HepG2 (cell line): ENCODE data around the gene NUDT8. TPM values are rescaled to one million over a fixed set of nuclear protein-coding genes. Genes with fewer than 3 reads are reported as not detected.

Experiments used
- ATAC-seq: fragments of 200-7000 bp; cut with Tn5 transposase; 3 replicates; pipeline ENCODE4 v1.9.1; 2020; ENCODE audit warnings: mild to moderate bottlenecking, moderate library complexity
- BruUV-seq: library from RNA; stranded (reverse); fragments of 400-500 nt; replicated peaks from 2 replicates; lab custom pipeline; 2021; lab: Mats Ljungman, UMichigan
- CTCF ChIA-PET: fragments of 300-600 bp; formaldehyde crosslinking; extraction: SDS; loops from one replicate; lab custom pipeline; 2021; ENCODE audit warnings: low total read pairs, inconsistent platforms, low intra/inter-chr PET ratio; lab: Yijun Ruan, JAX
- POLR2A ChIA-PET: fragments of 350-600 bp; sonication (Branson Sonifier 250); formaldehyde crosslinking; loops from one replicate; lab custom pipeline; 2020; ENCODE audit warnings: antibody characterized with exemption, inconsistent platforms; lab: Yijun Ruan, JAX
- DNase-seq: peaks from one replicate; pipeline ENCODE4 v3.0.0-alpha.2; 2015; ENCODE audit warnings: low spot score
- FAIRE-seq: peaks from 3 replicates; lab custom pipeline; 2011; peaks lifted over from hg19 to GRCh38; lab: Jason Lieb, UNC
- H2AFZ ChIP-seq: one replicate; pipeline ENCODE4 v1.6.1; 2011; ENCODE audit warnings: low read length, inconsistent platforms
- H3K27ac ChIP-seq: fragments of 300-600 bp; 3 replicates; pipeline ENCODE4 v1.8.0; 2011; ENCODE audit warnings: mixed run types, mild to moderate bottlenecking, mixed read lengths, low read length, inconsistent platforms; ENCODE audit not compliant: insufficient read depth; ENCODE audit errors: extremely low read length
- H3K27me3 ChIP-seq, 2 experiments: fragments of 200-600 bp in 1 of 2; 2 replicates in 1 of 2; 3 replicates in 1 of 2; pipeline versions ENCODE4 v1.6.0 to v1.8.0; 2011; ENCODE audit warnings: low read length in 2 of 2, mild to moderate bottlenecking in 2 of 2, moderate library complexity in 2 of 2, inconsistent platforms in 1 of 2; ENCODE audit not compliant: insufficient read depth in 2 of 2, control insufficient read depth in 1 of 2
- H3K36me3 ChIP-seq, 2 experiments: fragments of 200-600 bp in 1 of 2; replicated peaks in 1 of 2; 2 replicates in 1 of 2; 3 replicates in 1 of 2; pipeline versions ENCODE4 v1.5.1 to v1.8.0; 2011; ENCODE audit warnings: low read length in 2 of 2, inconsistent platforms in 1 of 2; ENCODE audit not compliant: insufficient read depth in 2 of 2, control insufficient read depth in 1 of 2
- H3K4me1 ChIP-seq: 2 replicates; pipeline ENCODE4 v1.5.1; 2012; ENCODE audit warnings: low read length, inconsistent platforms; ENCODE audit not compliant: insufficient read depth
- H3K4me2 ChIP-seq: 2 replicates; pipeline ENCODE4 v1.6.0; 2011; ENCODE audit warnings: low read depth, low read length, inconsistent platforms
- H3K4me3 ChIP-seq, 3 experiments: fragments of 200-600 bp in 1 of 3; sonication (generic), shearing (Covaris generic) in 1 of 3; replicated peaks in 1 of 3; 2 replicates each; pipeline ENCODE4 v1.5.1; 2011 to 2016; ENCODE audit warnings: low read length in 3 of 3, inconsistent platforms in 2 of 3, low read depth in 2 of 3, mild to moderate bottlenecking in 2 of 3, control low read depth in 1 of 3, mixed read lengths in 1 of 3; ENCODE audit not compliant: insufficient read depth in 1 of 3
- H3K79me2 ChIP-seq: one replicate; pipeline ENCODE4 v1.6.1; 2011; ENCODE audit warnings: low read length, inconsistent platforms; ENCODE audit not compliant: insufficient read depth
- H3K9ac ChIP-seq: 2 replicates; pipeline ENCODE4 v1.6.0; 2011; ENCODE audit warnings: mild to moderate bottlenecking, low read depth, low read length, inconsistent platforms; ENCODE audit not compliant: insufficient read depth
- H3K9me3 ChIP-seq: 2 replicates; pipeline ENCODE4 v1.5.1; 2012; ENCODE audit warnings: mild to moderate bottlenecking, low read length
- H4K20me1 ChIP-seq: 2 replicates; pipeline ENCODE4 v1.6.0; 2011; ENCODE audit warnings: inconsistent platforms, mild to moderate bottlenecking, low read length, moderate library complexity; ENCODE audit not compliant: insufficient read depth
- ATF1 ChIP-seq: IDR thresholded peaks from 2 replicates; pipeline ENCODE4 v1.6.1; 2016; ENCODE audit warnings: mild to moderate bottlenecking, control low read depth
- HIC2 ChIP-seq: sonication (generic); formaldehyde crosslinking; IDR thresholded peaks from 2 replicates; pipeline ENCODE4 v1.9.0; 2022; ENCODE audit warnings: low read depth, missing genetic modification reagents
- HNRNPH1 ChIP-seq: fragments of 200-400 bp; formaldehyde crosslinking; optimal IDR thresholded peaks from 2 replicates; pipeline ENCODE3; 2017; ENCODE audit warnings: mild to moderate bottlenecking, low read depth, low read length
- MIER3 ChIP-seq: IDR thresholded peaks from 2 replicates; pipeline ENCODE4 v1.6.1; 2016; ENCODE audit warnings: missing compliant biosample characterization, borderline replicate concordance
- NFYC ChIP-seq: IDR thresholded peaks from 2 replicates; pipeline ENCODE4 v1.6.1; 2016; ENCODE audit warnings: missing genetic modification reagents, missing compliant biosample characterization
- ZNF138 ChIP-seq: sonication (generic); formaldehyde crosslinking; IDR thresholded peaks from 2 replicates; pipeline ENCODE4 v1.5.0; 2020; ENCODE audit warnings: mild to moderate bottlenecking, low read depth, missing genetic modification reagents
- ZNF7 ChIP-seq: IDR thresholded peaks from 2 replicates; pipeline ENCODE4 v1.6.1; 2016; ENCODE audit warnings: missing biosample characterization, missing genetic modification reagents
- ZNF782 ChIP-seq: sonication (generic); formaldehyde crosslinking; IDR thresholded peaks from 2 replicates; pipeline ENCODE4 v1.4.0; 2020; ENCODE audit warnings: missing genetic modification reagents, mild to moderate bottlenecking, borderline replicate concordance
- ZNF790 ChIP-seq: sonication (generic); formaldehyde crosslinking; IDR thresholded peaks from 2 replicates; pipeline ENCODE4 v1.8.0; 2022; ENCODE audit warnings: missing genetic modification reagents, mild to moderate bottlenecking, borderline replicate concordance
- WGBS: methylation state at CpG from one replicate; pipeline ENCODE4 v1.1.6; 2017; ENCODE audit warnings: low lambda C conversion rate; 5-methylcytosine and 5-hydroxymethylcytosine counted together
- in situ Hi-C: cut with HindIII; loops from 2 replicates; pipeline ENCODE4 v1.10.0; 2017; ENCODE audit warnings: low pct_unique_long_range_greater_than_20kb; ENCODE audit not compliant: extremely low pct_ligation_motif_present
- intact Hi-C: fragments of 100-400 bp; cut with micrococcal nuclease; formaldehyde crosslinking; loops from one replicate; pipeline ENCODE4 v1.10.0; 2022; ENCODE audit not compliant: unreplicated experiment
- polyA plus RNA-seq, 8 experiments: library from polyadenylated mRNA; depleted of rRNA in 3 of 8; stranded (reverse) in 7 of 8; unstranded in 1 of 8; fragments of >200 nt; fragmentation: Illumina TruSeq in 4 of 8; extraction: Trizol in 4 of 8; gene quantifications; 2 replicates each; pipeline versions ENCODE4 v1.2.1 to v1.2.3, GENCODE V29; 2011 to 2016; ENCODE audit warnings: low read depth in 4 of 8, missing spikeins in 1 of 8, mixed read lengths in 1 of 8; ENCODE audit not compliant: insufficient read depth in 1 of 8
- total RNA-seq, 5 experiments: library from RNA; depleted of rRNA; stranded (reverse); fragments of >200 nt; fragmentation: Illumina TruSeq; extraction: Trizol; gene quantifications; 2 replicates each; pipeline ENCODE4 v1.2.3, GENCODE V29; 2016; ENCODE audit warnings: low read depth in 1 of 5
- TF ChIP-seq, protein P1 (sequence below): IDR thresholded peaks from 2 replicates; pipeline ENCODE4 v1.6.1; 2016; ENCODE audit warnings: low read depth

NUDT8 gene
- total and polyA plus RNA-seq, 2 of the 13 experiments (the other 11 are each of a cell fraction or from before 2014, with no cell fraction given): 6.7 to 25.8 TPM

GRCh38 chr11:67585911-67586310 lies 43.8 kb downstream of the NUDT8 start:
- ChIA-PET POLR2A (no interaction called here), CTCF (no interaction called here)
- intact Hi-C loops (no loop called here), in situ Hi-C loops (no loop called here)
- ATAC-seq (no peak), FAIRE-seq (no peak), DNase-seq (no peak)
- Histone ChIP-seq H3K4me3 (no peak overlapping the region), H3K27ac (no peak overlapping the region), H3K4me1 (peaks cover 20% of the 10 kb centered on the region), H3K27me3 (peaks cover 0 to 5% of the 10 kb centered on the region in 2 experiments; a peak in 1 of 5 replicates), H3K9me3 (no peaks in the 10 kb centered on the region), H3K4me2 (no peak overlapping the region), H2AFZ (no peak overlapping the region), H4K20me1 (no peaks in the 10 kb centered on the region), H3K36me3 (no peaks in the 10 kb centered on the region), H3K79me2 (no peaks in the 10 kb centered on the region), H3K9ac (no peak overlapping the region)
- no TSS peak for BruUV-seq
- WGBS: 42% methylated on average over 1 of the region's 4 CpGs
- TF ChIP-seq ZNF782 (CRISPR knock-in tag) (no peak), NFYC (CRISPR knock-in tag) (no peak), MIER3 (CRISPR knock-in tag) (no peak), ZNF790 (CRISPR knock-in tag) (no peak), ZNF7 (CRISPR knock-in tag) (no peak), ATF1 (CRISPR knock-in tag) (no peak), HNRNPH1 (no peak), ZNF138 (CRISPR knock-in tag) (no peak), HIC2 (no peak)
- TF ChIP-seq, protein P1, sequence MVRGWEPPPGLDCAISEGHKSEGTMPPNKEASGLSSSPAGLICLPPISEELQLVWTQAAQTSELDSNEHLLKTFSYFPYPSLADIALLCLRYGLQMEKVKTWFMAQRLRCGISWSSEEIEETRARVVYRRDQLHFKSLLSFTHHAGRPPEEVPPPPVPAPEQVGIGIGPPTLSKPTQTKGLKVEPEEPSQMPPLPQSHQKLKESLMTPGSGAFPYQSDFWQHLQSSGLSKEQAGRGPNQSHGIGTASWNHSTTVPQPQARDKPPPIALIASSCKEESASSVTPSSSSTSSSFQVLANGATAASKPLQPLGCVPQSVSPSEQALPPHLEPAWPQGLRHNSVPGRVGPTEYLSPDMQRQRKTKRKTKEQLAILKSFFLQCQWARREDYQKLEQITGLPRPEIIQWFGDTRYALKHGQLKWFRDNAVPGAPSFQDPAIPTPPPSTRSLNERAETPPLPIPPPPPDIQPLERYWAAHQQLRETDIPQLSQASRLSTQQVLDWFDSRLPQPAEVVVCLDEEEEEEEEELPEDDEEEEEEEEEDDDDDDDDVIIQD (CRISPR knock-in tag): no peak
- TF ChIP-seq, all 625 proteins: peak for 0
